Endometrium (tissue), 2 donors: Measurements from ENCODE around the gene BSN.
A peak's percentile ranks its signal among the peaks of the same experiment; 100 is the strongest.

Source experiments
- FAIRE-seq: peaks from 2 replicates; lab custom pipeline; 2012; peaks lifted over from hg19 to GRCh38; lab: Jason Lieb, UNC
- donor health status: control.
- donor health status: control.

BSN gene

DNA sequence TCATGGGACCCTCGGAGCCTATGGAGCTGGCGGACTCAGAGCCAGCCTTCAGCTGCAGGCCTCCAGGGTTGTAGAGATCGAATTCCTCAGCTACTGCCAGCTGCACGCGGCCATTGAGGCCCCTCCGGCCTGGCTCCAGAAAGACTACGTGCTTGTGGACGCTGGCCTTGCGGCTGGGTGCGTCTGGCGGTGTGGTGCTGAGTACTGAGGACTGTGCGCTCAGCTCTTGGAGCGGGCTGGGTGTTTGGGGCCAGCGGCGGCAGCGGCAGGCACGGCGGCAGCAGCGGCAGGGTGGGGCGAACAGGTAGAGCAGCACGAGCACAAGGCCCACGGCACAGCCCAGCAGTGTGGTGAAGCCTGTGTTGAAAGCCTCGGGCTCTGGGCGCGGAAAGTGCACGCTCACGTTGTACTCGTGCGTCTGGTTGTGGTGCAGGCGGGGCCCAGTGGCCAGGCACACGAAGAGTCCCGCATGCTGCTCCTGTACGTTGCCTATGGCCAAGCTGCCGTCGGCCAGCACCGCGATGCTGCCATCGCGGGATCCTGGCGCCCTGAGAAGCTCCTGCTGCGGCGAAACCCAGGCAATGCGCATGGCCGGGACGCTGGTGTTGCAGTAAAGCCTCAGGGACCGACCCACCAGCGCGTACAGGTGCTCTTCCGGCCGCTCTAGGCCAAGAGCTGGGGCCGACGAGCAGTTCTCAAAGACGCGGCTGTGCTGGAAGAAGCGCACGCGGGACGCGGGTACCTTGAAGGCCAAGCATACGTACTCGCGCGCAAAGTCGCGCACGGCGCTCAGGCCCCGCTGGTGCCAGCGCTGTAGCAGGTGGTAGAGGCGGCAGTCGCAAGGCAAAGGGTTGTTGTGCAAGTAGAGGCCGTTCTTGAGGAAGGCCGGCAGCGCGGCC is 163.9 kb downstream of the BSN start:
- FAIRE-seq: no peak

DNA sequence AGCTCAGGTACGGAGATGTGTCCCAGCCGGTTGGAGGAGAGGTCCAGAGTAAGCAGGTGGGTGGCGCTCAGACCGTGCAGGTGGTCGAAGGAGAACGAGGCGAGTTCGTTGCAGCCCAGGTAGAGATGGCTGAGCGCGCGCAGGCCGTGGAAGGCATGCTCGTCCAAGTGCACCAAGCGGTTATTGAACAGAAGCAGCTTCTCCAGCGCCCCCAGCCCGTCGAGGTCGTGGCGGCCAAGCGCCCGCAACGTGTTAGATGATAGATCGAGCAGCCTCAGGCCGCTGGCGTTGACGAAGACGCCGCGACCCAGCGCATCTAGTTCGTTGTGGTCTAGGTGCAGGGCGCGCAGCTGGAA is 164.6 kb downstream of the BSN start:
- no peak for FAIRE-seq

- peak; percentile 97 for FAIRE-seq
Observed at GRCh38 chr3:49719214-49719884, 165.1 kb downstream of the BSN start, which contains the start of gene AMIGO3. AMIGO3 (minus strand) TSS chr3:49719684; CDS start chr3:49719465, 219 bp downstream.
